HL-60 (cell line): ENCODE data around the gene VAMP8.
A peak's percentile ranks its signal among the peaks of the same experiment; 100 is the strongest.

Source experiments
- GABPA ChIP-seq: IDR thresholded peaks from 2 replicates; pipeline ENCODE4 v1.6.1; 2012; ENCODE audit warnings: low read depth
- POLR2AphosphoS5 ChIP-seq: IDR thresholded peaks from 2 replicates; pipeline ENCODE4 v1.6.1; 2012; ENCODE audit warnings: low read depth
- REST ChIP-seq: IDR thresholded peaks from 2 replicates; pipeline ENCODE4 v1.6.1; 2012; ENCODE audit warnings: low read depth; ENCODE audit not compliant: insufficient replicate concordance
- SPI1 ChIP-seq: IDR thresholded peaks from 2 replicates; pipeline ENCODE4 v1.6.1; 2012; ENCODE audit warnings: low read depth, mild to moderate bottlenecking, borderline replicate concordance
- TF ChIP-seq, protein P1 (sequence below): IDR thresholded peaks from one replicate; pipeline ENCODE4 v1.5.1; 2011; ENCODE audit warnings: low read length, control low read depth, inconsistent platforms; ENCODE audit not compliant: insufficient read depth

- TF ChIP-seq REST (no peak), POLR2AphosphoS5 (no peak), GABPA (no peak), SPI1 (peak; percentile 77)
- TF ChIP-seq, protein P1, sequence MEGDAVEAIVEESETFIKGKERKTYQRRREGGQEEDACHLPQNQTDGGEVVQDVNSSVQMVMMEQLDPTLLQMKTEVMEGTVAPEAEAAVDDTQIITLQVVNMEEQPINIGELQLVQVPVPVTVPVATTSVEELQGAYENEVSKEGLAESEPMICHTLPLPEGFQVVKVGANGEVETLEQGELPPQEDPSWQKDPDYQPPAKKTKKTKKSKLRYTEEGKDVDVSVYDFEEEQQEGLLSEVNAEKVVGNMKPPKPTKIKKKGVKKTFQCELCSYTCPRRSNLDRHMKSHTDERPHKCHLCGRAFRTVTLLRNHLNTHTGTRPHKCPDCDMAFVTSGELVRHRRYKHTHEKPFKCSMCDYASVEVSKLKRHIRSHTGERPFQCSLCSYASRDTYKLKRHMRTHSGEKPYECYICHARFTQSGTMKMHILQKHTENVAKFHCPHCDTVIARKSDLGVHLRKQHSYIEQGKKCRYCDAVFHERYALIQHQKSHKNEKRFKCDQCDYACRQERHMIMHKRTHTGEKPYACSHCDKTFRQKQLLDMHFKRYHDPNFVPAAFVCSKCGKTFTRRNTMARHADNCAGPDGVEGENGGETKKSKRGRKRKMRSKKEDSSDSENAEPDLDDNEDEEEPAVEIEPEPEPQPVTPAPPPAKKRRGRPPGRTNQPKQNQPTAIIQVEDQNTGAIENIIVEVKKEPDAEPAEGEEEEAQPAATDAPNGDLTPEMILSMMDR: no peak
Observed at GRCh38 chr2:85564144-85564563, 13.2 kb upstream of the VAMP8 start.
